GM19193 (cell line): Measurements from ENCODE around the gene PRKCD.

ENCODE experiments used
- POLR2A ChIP-seq: IDR thresholded peaks from 4 replicates; pipeline ENCODE4 v1.6.1; 2011; ENCODE audit not compliant: insufficient read depth, insufficient read length; ENCODE audit errors: extremely low read depth

The PRKCD gene

DNA sequence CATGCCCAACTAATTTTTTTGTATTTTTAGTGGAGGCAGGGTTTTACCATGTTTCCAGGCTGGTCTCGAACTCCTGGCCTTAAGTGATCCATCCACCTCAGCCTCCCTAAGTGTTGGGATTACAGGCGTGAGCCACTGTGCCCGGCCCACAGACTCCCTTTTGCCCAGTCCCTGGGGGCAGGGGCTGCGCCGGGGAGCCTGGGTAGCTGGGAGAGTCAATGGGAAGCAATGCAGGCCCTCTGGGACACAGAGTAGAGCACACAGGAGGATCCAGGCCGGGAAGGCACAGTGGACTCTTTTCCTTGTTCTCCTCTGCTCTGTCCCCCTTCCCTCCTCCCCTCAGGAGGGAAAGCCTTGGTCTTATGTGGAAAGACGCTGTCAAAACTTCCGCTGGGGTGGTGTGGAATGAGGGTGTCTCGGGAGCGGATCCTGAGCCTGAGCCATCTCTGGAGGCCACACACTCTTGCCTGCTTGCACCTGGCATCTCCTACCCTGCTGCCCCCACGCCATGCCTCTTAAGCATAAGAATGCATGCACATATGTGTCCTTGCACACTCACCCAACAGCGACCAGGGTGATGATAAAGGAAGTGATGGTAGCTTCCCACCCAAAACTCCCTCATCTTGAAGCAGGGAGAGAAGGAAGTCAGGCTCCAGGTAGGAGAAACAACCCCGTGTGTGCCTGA is 11.9 kb upstream of the PRKCD start:
- no peak for TF ChIP-seq POLR2A

DNA sequence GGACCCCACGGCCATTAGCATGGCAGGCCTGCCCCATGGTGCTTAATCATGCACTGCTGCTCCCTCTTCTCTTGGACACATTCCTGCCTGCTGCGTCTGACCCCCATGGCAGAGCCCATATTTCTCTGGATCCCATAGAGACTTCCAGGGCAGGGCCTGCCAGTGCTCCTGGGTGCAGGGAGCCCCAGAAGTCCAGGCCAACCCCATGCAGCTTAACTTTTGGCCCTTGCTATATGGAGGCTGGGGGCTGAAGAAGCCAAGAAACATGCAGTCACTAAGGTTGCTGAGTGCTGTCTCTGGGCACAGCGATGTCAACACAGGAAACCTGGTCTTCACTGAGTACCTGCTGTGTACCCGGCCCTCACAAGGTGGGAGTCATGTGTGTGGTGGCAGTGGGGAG is 11.3 kb upstream of the PRKCD start:
- TF ChIP-seq POLR2A: no peak

DNA sequence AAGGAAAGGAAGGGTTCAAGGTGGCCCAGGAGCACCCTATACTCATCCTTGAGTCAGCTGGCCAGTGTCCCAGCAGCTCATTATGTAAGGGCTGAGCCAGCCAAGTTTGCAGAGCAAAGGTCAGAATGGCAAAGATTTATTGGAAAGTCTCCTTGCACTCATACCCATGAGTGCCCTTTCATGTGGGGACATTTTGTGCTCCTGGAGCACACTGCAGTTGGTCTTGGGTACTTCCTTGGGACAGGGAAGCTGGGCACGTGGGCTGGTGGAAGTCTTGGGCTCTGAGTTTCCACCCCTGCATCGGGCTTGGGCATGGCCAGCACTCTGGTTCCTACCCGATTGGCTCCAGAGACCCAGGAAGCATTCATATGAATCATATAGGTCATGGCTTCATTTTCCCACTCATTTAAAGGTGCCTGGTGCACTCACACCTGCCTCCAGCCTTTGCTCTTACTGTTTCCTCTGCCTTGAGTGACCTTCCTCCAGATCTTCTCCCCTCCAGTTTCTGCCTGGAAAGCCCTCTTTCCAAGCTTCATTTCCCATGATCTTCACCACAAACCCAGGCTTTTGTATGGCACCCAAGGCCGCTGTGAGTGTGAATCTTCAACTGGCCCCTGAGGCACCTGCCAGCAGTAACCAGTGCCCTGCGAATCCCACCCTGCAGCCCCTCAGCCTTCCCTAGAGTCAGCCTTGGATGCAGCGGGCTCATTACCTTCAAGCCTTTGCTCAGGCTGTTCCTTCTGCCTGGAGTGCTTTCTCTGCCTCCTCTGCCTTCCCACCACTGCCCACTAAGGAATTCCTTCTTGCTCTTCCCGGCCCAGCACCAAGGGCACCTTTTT is 10.5 kb upstream of the PRKCD start:
- no peak for TF ChIP-seq POLR2A

DNA sequence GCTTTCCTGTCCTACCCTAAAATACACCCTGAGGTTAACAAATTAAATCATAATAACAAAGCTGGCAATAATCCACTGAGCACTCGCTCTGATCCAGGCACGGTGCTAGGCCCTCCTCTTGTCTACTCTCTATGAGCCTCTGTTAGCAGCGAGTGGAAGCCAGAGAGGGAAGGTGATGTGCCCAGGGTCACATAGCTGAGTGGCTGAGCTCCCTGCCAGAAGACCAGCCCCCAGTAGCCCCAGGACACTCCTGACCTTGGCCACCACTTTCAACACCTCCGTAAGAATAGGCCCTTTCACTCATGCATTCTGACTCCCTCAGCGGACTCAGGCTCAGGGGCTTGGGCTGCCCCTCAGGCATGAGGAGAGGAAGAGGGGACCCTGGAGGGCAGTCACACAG is 9.5 kb upstream of the PRKCD start:
- TF ChIP-seq POLR2A: no peak

DNA sequence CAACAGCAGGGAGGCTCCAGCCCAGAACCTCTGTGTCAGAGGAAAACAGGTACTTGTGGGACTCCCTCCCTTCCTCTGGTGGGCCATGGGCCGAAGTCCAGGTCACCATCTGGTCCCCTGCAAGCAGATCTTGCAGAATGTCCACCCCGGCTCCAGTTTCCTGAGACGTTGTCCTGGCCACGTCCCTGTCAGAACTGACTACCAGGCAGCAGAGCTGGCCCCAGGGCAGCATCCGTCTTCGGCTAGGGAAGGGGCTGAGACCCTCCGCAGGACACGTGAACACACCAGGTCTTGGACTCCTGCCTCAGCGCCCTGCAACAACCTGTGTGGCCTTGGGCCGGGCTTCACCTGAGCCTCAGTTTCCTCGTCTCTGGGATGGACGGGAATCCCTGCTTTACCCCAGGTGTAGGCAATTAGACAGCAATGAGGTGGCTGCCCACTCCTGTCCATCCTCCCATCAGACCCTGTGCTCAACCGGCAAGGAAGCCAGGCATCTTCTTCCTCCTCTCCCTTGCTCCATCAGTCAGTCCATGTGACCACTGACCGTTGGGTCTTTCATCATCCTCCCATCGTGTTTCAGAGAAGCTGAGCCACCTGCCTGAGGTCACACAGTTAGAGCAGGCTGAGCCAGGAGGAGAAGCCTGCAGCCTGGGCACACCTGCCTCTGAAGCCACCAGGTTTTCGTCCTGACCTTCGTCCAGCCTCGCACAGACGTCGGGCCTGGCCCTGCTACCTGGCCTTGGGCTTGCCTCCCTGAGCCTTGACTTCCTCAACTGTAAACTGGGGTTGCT is 8.9 kb upstream of the PRKCD start:
- TF ChIP-seq POLR2A: no peak

DNA sequence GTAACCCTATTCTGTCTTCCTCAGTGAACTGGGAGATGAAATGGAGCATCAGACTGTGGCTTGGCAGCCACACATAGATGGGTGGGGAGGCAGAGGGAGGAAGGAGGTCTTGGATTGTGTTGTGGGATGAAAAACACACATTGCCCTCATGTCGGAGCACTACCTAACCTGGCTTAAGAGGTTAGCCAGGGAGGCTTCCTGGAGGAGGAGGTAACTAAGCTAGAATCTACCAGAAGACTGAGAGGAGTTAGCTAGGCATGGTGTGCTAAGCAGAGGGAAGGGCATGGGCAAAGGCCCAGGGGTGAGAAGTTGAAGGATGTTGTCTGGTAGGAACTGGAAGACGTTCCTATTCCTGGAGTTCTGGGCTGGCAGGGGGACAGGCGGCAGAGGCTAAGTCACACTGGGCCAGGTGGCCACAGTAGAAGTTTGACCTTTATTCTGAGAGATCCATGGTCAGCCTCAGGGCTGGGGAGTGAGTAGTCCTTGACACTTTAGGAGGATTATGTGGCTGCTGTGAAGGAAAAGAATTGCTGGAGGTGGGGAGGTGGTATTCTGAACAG is 7.7 kb upstream of the PRKCD start:
- no peak for TF ChIP-seq POLR2A

DNA sequence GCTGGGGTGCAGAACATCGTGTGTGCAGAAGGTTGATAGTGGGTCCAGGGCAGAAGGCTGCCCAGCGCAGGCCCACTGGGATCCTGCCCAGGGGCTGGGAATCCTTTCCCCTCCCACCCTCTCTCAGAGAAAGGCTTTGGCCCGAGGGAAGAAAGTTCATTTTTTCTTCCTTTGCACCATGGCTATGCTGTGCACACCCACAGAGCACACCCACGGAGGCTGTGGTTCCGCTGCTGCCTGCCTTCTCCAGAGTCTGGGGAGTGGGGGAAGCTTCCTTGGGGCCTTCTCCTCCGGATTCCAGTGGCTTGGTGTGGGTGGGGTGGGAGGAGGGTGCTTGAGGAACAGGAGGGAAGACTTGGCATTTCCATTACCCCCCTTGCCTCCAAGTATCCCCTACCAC is 7.0 kb upstream of the PRKCD start:
- no peak for TF ChIP-seq POLR2A

DNA sequence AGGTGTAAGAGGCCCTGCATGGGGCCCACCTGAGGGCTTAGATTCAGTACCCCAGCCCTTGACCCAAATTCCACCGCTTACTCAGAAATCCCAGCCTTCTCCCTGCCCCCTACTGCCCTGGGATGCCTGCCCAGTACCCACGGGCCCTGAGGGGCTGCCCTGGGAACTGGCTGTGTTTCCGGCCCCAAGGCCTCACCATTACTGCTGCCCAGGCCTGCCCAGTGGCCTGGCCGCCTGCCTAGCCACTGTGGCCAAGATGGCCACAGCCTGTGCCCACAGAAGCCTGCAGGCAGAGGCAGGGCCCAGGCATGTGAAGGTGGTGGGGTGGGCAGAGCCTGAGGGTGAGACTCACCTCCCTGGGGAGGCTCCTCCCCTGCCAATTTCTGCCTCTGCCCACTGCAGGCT is 6.1 kb upstream of the PRKCD start:
- no peak for TF ChIP-seq POLR2A

DNA sequence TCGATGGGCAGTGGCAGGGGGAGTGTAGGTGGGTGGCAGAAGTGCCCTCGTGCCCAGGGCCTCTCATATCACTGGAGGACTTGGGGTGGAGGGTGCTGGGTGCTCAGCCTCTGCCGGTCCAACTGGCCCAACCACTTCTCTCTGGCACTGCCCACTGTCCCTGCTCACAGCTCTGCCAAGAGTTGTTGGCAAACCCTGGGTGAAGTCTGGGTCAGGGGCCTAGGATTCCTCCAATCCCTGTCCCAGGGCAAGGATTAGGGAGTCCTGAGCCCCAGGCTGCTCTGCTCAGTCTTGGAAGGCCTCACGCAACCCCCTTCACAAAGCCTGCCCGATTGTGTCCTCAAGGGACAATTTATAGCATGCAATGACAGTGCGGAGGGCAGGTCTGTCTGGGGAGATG is 5.2 kb upstream of the PRKCD start:
- no peak for TF ChIP-seq POLR2A

DNA sequence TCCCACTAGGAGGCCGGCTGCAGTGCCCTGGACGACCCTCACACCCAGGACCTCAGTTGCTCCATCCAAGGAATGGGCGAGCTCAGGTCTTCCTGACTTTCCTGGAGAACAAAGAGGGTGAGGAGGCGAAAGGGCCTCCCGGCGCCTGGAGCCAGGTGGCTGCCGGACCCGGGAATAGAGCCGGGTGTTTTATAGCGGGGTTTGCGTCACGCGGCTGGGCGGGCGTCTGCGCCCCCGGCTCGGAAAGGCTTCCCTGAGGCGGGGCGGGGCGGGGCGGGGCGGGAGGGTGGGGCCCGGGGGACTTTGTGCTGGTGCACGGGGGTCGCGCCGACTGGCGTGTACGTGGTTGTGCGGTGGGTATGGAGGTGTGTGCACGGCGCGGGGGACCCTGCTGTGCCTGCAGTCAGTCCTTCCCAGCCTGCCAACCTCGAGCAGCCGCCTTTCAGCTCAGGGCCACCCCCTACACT is 4.6 kb upstream of the PRKCD start:
- no peak for TF ChIP-seq POLR2A

DNA sequence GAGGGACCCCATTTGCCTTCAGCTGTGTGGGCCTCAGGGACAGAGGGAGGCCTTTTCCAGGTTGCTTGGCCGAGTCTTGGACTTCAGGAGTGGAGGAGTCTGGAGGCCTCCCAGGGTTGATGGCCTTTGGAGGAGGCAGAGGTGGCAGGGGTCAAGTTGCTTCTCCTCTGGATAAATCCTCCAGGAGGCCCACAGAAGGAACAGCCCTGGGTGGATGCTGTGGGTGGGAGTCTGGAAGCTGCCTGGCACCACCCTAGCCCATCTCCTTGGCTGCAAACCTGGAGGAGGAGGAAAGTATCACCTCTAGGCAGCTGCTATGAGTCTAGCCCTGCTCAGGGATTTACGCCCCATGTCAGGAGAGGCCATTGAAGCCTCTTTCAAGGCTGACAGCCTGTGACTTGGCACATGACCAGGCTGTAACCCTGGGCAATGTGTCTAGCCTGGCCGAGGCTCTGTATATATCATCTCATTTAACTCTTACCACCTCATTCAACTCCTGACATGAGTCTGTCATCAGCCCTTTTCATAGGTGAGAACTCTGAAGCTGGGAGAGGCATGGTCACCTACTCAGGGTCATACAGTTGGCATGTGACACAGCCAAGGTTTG is 2.9 kb upstream of the PRKCD start:
- TF ChIP-seq POLR2A: no peak

DNA sequence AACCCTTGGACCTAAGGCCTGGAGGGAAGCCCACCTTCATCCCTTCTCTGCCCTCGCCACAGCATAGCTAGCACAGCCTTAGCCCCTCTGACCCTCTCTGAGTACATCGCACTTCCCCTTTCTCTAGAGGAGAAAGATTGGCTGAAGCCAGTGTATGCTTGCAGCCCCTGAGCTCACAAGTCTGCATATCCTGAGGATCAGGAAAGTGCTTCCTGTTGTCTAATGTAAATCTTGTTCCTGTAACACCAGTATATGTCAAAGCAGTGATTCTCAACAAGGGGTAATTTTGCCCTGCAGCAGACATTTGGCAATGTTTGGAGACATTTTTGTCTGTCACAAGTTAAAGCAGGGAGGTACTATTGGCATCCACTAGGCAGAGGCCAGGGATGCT is 2.2 kb upstream of the PRKCD start:
- no peak for TF ChIP-seq POLR2A

DNA sequence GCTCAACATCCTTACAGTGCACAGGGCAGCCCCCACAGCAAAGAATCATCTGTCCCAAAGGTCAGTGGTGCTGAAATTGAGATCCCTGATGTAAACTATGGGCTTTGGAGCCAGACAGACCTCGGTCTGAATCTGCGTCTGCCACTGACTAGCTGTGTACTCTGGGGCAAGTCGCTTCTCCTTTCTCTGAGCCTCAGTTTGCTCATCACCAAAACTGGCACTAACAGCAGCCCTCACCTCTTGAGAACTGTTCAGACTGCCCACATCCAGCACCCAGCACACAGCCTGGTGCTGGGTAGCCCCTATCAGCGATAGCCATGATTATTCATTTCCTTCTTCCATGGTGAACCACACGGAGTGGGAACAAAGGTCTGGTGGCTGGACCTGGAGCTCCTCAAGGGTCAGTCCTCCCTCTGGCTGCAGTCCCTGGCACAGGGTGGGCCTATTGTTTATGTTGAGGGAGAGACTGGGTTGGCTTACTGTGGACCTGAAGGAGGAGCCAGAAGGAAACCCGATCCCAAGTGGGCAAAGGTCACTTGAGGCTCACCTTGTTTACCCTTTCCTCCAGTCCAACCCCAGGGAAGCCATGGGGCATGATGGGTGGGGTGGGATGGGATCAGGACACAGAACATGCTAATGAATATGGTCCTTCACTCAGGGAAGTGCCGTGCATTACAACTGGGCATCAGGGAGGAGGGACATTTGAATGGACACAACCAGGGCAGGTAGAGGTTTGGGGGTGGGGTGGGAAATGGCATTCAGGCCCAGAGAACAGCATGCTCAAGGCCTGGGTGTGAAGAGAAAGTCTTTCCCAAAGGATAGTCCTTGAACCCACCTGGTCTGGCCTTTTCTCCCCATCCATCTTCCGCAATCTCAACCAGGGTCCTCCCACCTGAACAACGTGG is 1.6 kb upstream of the PRKCD start:
- no peak for TF ChIP-seq POLR2A
